Esophagus squamous epithelium (tissue), 5 donors: ENCODE measurements around the gene ZFC3H1. TPM values are rescaled to one million over a fixed set of nuclear protein-coding genes. Genes with fewer than 3 reads are reported as not detected.
A peak's percentile ranks its signal among the peaks of the same experiment; 100 is the strongest.

ENCODE experiments used
- DNase-seq: peaks from one replicate; lab custom pipeline; 2025; lab: John Stamatoyannopoulos, UW
- H3K27ac ChIP-seq, 4 donors: fragments of 200-600 bp; sonication (generic); one replicate each; pipeline ENCODE4 v1.5.1; 2016 to 2019; ENCODE audit warnings: mild to moderate bottlenecking in 1 of 4
- H3K27me3 ChIP-seq, 4 donors: fragments of 200-600 bp; sonication (generic); 1 replicate in 3 of 4; 2 replicates in 1 of 4; pipeline versions ENCODE4 v1.5.1 to v1.6.0; 2017 to 2021; ENCODE audit warnings: antibody characterized with exemption in 1 of 4
- H3K36me3 ChIP-seq, 3 donors: fragments of 200-600 bp; sonication (generic); one replicate each; pipeline ENCODE4 v1.5.1; 2016 to 2019
- H3K4me1 ChIP-seq, 3 donors: fragments of 200-600 bp; sonication (generic); one replicate each; pipeline ENCODE4 v1.5.1; 2017 to 2019
- H3K4me3 ChIP-seq, 4 donors: fragments of 200-600 bp; sonication (generic); 1 replicate in 3 of 4; 2 replicates in 1 of 4; pipeline ENCODE4 v1.5.1; 2016 to 2019; ENCODE audit warnings: mild to moderate bottlenecking in 2 of 4, moderate library complexity in 1 of 4
- H3K9me3 ChIP-seq, 3 donors: fragments of 200-600 bp; sonication (generic); one replicate each; pipeline ENCODE4 v1.5.1; 2016 to 2019
- CTCF ChIP-seq, 6 experiments: fragments of 450-650 bp in 4 of 6; fragments of 200-600 bp in 2 of 6; sonication (generic) in 2 of 6; IDR thresholded peaks; one replicate each; pipeline ENCODE4 v1.5.1; 2016 to 2019; ENCODE audit warnings: antibody characterized with exemption in 6 of 6, mild to moderate bottlenecking in 4 of 6, moderate library complexity in 4 of 6
- POLR2A ChIP-seq, 4 donors: fragments of 450-650 bp; IDR thresholded peaks; one replicate each; pipeline ENCODE4 v1.6.1; 2017; ENCODE audit warnings: antibody characterized with exemption in 4 of 4, mild to moderate bottlenecking in 4 of 4, moderate library complexity in 3 of 4
- WGBS, 2 donors: methylation state at CpG; one replicate each; pipeline ENCODE4 v1.1.5; 2018; 5-methylcytosine and 5-hydroxymethylcytosine counted together
- intact Hi-C: fragments of 100-400 bp; cut with DNase I; formaldehyde crosslinking; loops from one replicate; pipeline ENCODE4 v1.15.0; 2022
- total RNA-seq, 4 donors: library from RNA; depleted of rRNA; stranded (reverse); fragments of >200 nt; gene quantifications; one replicate each; pipeline ENCODE4 v1.1.0, GENCODE V29; 2016
- donor health status: DM: yes; HTN: yes; CAD: no.

Gene ZFC3H1
- total RNA-seq, 4 donors from 2014 or later = 17.7 to 60.8 (median 52.2) TPM

DNA sequence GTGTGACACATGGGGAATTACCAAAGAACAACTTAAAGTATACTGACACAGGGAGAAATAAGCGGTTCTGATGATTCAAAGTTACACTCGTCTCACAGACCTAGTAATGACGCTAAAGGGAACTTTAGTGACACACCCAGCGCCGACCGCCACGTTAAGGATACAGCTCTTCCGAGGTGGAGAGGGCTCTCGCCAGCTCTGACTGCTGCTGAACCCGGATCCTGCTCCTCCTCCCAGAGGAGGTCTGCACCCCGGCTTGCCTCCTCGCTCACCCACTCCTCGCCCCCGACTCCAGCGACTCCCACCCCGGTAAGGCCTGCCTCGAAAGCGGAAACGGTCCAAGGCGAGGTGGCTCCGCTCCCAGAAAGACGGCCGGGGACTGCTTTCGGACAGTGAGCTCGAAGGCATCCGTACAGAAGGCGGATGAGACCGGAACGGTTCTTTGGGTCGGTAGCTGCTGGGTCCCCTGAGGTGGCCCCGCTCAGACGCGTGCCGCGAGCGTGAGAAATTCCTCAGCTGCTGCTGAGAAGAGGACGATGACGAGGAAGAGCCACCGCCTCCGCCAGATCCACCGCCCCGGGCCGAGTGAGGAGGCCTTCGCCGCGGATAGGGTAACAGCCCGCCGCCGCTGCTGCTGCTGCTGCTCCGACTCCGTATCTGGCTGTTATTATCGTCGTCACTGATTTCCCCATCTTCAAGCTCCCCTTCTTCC lies 643 bp downstream of the ZFC3H1 start:
- peak overlapping the region; percentile 94 to 98 (median 97) for H3K27ac ChIP-seq
- peak; percentile 38 for DNase-seq
- peak overlapping the region; percentile 68 to 94 (median 82) for H3K4me3 ChIP-seq
- H3K4me1 ChIP-seq = peaks cover 0 to 47% (median 22%) of the 10 kb centered on the region in 3 donors
- intact Hi-C loops = loop anchor here (10.0 kb wide), 1 partner anchor 92 kb away; the partner anchor contains the start of gene RAB21
- H3K27me3 ChIP-seq = no peaks in the 10 kb centered on the region
- peaks cover 0 to 26% (median 0%) of the 10 kb centered on the region in 3 donors for H3K36me3 ChIP-seq
- WGBS, 2 donors = 0 to 1% methylated on average over 13 to 22 of the region's 53 CpGs
- no peaks in the 10 kb centered on the region for H3K9me3 ChIP-seq
- TF ChIP-seq POLR2A (IDR thresholded peaks at IDR 0.05) (peak in 3 of 4 donors; percentile 25 to 57 (median 45)), CTCF (IDR thresholded peaks at IDR 0.05) (no peak)

DNA sequence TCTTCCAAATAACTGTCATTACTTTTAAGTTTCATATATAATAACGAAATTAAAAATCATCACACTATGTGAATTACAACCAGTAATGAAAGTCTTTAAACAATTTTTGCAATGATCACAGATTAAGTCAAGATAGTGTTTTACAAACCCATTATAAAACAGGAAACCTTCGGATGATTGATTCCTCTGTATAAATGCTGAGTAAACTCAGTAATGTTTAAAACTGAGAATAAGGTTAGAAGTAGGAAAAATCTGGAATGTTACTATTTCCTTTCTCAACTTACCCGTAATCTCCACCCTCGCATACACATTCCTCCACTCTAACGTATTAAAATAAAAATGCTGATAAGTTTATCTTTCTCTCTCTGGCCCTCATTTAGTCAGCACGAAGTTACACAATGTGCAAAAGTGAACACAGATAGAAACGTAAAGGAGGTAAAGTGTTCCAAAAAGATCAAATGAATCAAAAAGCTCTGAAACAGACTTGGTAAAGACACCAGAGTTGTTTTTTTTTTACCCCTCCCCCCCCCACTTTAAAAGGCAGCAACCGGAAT lies 1.6 kb downstream of the ZFC3H1 start:
- DNase-seq = no peak
- H3K9me3 ChIP-seq = no peaks in the 10 kb centered on the region
- peaks cover 0 to 54% (median 22%) of the 10 kb centered on the region in 3 donors for H3K4me1 ChIP-seq
- WGBS, 2 donors = 4 to 6% methylated on average over 8 of the region's 8 CpGs
- H3K27ac ChIP-seq = peak overlapping the region; percentile 94 to 98 (median 97)
- TF ChIP-seq POLR2A (IDR thresholded peaks at IDR 0.05) = no peak
- no peak for TF ChIP-seq CTCF (IDR thresholded peaks at IDR 0.05)
- H3K4me3 ChIP-seq = peak overlapping the region; percentile 68 to 94 (median 82)
- H3K36me3 ChIP-seq = peaks cover 0 to 36% (median 0%) of the 10 kb centered on the region in 3 donors
- intact Hi-C loops = loop anchor here (10.0 kb wide), 1 partner anchor 93 kb away; the partner anchor contains the start of gene RAB21
- no peaks in the 10 kb centered on the region for H3K27me3 ChIP-seq

DNA sequence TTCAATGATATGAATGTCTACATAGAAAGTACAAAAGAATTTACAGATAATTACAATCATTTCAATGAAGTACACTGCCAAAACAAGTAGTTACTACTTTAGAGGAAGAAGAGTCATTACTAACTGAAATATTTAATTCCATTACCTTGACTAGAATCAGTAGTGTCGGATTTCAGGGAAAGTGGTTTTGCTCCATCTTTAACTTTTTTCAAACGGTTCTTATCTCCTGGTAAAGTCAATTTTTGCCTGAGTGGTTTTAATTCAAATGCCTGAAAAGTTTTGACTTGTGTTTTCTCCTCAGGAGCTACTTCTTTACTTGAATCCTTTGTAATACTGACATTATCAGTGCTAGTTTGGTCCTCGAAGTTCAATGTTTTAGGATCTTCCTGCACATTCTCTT lies 6.9 kb downstream of the ZFC3H1 start:
- intact Hi-C loops = no loop called here
- Histone ChIP-seq H3K27ac (no peak overlapping the region), H3K4me1 (peaks cover 0 to 64% (median 14%) of the 10 kb centered on the region in 3 donors), H3K9me3 (no peaks in the 10 kb centered on the region), H3K27me3 (no peaks in the 10 kb centered on the region), H3K4me3 (no peak overlapping the region), H3K36me3 (peaks cover 0 to 71% (median 8%) of the 10 kb centered on the region in 3 donors)
- 72 to 83% methylated on average over 3 of the region's 3 CpGs for WGBS, 2 donors
- no peak for TF ChIP-seq POLR2A (IDR thresholded peaks at IDR 0.05)
- no peak for TF ChIP-seq CTCF (IDR thresholded peaks at IDR 0.05)
- DNase-seq = no peak

DNA sequence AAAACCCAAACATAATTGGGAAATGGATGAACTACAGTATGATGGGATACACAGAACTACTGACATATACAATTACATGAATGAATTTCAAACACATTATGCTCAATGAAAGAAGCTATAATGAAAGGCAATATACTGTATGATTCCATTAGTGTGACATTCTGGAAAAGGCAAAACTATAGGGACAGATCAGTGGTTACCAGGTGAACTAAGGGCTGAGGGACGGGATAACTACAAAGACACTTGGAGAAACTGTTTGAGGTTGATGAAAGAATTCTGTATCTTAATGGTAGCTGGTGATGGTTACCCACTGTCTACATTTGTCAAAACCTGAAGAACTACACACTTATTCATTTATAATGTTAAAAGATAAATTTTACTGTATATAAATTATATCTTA lies 7.7 kb downstream of the ZFC3H1 start:
- no peak for DNase-seq
- intact Hi-C loops = no loop called here
- TF ChIP-seq POLR2A (IDR thresholded peaks at IDR 0.05) (no peak), CTCF (IDR thresholded peaks at IDR 0.05) (no peak)
- Histone ChIP-seq H3K4me3 (no peak overlapping the region), H3K27me3 (no peaks in the 10 kb centered on the region), H3K4me1 (peaks cover 0 to 64% (median 6%) of the 10 kb centered on the region in 3 donors), H3K36me3 (peaks cover 0 to 78% (median 8%) of the 10 kb centered on the region in 3 donors), H3K27ac (no peak overlapping the region), H3K9me3 (no peaks in the 10 kb centered on the region)
- WGBS, 2 donors = 90 to 92% methylated on average over 1 of the region's 1 CpG

DNA sequence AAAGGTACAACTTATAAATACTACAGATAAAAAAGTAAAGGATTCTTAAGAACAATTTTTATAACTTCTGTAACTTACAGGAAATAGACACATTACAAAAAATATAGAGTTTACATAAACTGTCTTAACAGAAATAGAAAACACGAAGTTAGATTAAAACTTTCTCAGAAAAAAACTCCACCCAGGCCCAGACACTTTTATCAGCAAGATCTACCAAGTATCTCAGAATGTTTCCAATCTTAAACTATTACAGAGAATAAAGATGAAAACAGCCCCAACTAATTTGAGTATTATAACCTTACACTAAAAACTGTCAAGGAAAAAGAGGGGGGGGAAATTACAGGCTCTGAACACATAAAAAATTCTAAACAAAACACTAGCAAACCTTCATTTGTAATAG lies 8.2 kb downstream of the ZFC3H1 start:
- Histone ChIP-seq H3K27ac (no peak overlapping the region), H3K4me1 (peaks cover 0 to 64% (median 2%) of the 10 kb centered on the region in 3 donors), H3K36me3 (peaks cover 0 to 81% (median 8%) of the 10 kb centered on the region in 3 donors), H3K9me3 (no peaks in the 10 kb centered on the region), H3K27me3 (no peaks in the 10 kb centered on the region), H3K4me3 (no peak overlapping the region)
- intact Hi-C loops = no loop called here
- 34 to 37% methylated on average over 1 of the region's 1 CpG for WGBS, 2 donors
- no peak for TF ChIP-seq POLR2A (IDR thresholded peaks at IDR 0.05)
- TF ChIP-seq CTCF (IDR thresholded peaks at IDR 0.05) = no peak
- no peak for DNase-seq
